GM20431 (cell line): ENCODE measurements around the gene CLEC16A.

Experiments used
- in situ Hi-C: fragments of 300-500 bp; cut with MseI, MboI; formaldehyde crosslinking; loops from one replicate; pipeline ENCODE4 v1.15.0; 2020; ENCODE audit warnings: low sequenced_read_pairs; ENCODE audit not compliant: unreplicated experiment

Gene CLEC16A

GRCh38 chr16:11194913-11195312, 250.5 kb downstream of the CLEC16A start:
- in situ Hi-C loops, result no loop called here

- in situ Hi-C loops, result no loop called here
Measured at GRCh38 chr16:11196286-11196828, 252.0 kb downstream of the CLEC16A start.

DNA sequence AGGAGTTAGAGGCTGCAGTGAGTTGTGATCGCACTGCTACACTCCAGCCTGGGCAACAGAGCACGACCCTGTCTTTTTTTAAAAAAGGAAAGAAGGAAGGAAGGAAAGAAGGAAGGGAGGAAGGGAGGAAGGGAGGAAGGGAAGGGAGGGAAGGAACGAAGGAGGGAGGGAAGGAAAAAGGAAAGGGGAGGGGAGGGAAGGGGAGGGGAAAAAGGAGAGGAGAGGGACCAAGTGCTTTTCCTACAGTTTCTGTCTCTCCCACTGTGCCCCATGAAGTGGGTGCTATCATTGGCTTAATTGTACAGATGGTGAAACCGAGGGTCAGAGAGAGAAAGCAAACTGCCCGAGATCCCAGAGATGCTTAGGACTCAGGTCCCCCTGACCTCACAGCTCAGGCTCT, 254.0 kb downstream of the CLEC16A start:
- in situ Hi-C loops, result no loop called here

DNA sequence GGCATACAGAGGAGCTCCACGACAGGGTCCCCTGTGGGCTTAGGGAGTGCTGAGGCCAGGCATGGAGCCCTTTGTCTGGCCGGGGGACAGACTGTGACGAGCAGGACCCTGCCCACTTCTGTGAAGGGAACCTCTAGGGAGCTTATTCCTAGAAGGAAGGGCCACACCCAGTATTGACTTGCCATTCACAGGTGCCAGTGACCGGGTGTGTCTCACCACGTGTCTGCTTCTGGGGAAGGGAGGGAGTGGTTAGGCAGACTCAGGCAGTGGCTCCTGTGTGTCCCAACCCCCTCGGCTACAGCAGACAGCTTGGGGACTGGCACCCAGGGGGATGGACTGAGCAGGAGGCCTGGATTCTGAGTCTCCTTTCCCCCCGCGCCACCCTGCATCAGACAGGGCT, 254.5 kb downstream of the CLEC16A start:
- in situ Hi-C loops, result no loop called here

DNA sequence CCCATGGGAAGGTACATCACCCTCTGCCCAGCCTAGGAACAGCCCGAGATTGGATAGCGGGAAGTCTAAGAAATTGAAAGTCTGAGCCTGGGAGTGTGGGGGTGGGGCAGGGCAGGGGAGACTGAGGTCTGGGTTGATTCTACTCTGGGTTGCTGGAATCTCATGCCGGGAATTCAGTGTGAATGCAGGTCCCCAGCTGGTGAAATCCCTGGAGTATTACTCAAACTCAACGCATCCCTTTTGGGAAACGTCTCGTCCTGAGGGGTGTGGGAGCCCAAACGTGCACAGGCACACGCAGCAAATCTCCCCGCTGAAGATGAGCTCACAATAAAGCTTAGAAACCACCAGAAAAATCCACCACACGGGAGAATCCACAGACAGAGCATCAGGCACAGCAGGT, 256.2 kb downstream of the CLEC16A start:
- in situ Hi-C loops, result no loop called here

DNA sequence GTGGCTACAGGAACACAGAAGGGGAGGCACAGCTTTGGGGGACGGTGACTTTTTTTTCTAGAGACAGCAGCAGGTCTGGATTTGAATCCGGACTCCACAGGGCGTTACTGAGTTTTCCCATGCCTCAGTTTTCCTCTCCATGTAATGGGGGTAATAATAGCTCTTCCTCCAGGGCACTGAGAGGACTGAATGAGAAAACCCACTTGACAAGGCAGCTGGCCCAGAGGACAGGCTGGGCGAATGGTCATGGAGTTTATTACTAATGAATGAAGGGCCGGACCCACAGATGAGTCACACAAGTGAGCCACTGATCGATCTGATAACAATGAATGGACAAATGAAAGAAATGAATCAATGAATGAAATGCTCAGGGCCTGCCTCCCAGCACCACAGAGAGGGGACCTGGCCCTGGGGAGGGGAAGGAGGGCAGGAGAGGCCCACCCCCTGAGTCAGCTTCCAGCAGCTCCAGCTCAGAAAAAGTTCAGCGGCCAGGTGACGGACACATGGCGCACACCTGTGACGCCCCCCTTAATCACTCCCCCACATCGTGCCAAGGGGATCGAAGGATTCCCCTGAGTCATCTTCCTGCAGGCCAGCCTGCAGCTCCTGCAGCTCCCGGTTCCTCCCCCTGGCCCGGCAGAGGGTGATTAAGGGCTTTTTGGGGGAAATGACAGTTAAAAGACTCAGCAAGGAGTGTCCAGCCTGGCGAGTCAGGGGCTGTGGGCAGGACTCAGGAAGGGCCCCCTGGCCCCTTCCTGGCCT, 257.3 kb downstream of the CLEC16A start:
- in situ Hi-C loops, result no loop called here

- in situ Hi-C loops, result no loop called here
Measured at GRCh38 chr16:11202260-11203091, 258.1 kb downstream of the CLEC16A start.

GRCh38 chr16:11203111-11203623, 258.8 kb downstream of the CLEC16A start:
- in situ Hi-C loops, result no loop called here

- in situ Hi-C loops, result no loop called here
Measured at GRCh38 chr16:11204513-11205047, 260.2 kb downstream of the CLEC16A start.

DNA sequence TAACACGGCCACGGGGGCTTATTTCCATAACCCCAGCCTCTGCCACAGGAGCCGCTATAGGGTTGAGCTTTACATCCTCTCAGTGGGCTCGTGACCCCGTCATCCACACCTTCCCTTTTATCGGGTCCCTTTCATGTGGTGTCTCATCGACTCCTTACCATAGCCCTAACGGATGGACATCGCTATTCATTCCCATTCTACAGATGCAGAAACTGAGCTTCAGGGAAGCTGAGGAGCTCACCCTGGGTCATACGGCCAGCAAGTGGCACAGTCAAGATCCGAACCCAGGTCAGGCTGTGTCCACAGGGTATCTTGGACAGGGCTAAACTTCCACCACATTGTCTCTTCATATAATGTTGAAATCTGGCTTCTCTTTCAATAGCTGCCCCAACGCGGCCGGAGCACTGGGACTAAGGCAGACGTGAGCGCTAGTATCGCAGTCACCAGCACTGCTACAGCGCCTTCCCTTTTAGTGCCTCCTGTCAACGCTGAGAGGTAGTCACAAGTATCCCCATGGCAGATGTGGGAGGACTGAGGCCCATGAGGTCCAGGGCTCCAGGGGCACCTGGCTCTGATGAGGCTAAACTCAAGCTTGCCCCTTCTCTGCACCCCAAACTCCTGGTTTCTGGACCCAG, 260.8 kb downstream of the CLEC16A start:
- in situ Hi-C loops, result no loop called here

DNA sequence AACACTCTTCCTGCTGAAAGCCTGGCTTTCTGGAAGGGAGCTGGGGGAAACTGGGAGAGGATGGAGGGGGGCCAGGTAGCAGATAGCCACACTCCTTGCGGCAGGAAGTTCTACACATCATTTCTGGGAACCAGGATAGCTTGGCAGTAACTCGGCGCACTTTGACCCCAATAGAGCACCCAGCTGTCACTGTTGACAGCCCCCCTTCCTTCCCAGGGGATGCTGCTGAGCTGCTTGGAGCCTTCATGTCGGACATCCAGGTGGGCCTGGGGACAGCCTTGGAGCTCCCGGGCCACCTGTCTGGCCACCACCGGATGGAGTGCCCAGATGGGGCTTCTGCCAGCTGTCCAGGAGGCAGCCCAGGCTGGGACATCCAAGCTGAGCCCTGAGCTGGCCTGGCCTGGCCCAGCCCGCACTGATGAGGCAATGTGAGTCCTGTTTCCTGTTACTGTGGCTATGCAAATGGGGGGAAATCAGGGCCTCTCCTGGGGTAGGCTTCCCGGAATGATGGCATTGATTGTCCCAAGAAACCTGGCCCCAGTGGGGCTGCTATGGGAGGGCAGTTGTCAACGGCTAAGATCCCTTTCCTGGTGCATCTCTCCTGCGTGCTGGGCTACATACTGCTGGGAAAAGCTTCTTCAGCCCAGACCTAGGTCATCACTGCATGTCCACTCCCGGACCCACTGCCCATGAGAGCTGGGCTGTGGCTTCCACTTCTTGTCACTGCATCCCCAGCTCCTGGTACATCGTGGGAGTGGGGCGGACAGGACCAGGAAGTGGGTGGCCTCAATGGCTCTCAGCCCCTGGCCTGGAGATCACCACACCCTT, 261.6 kb downstream of the CLEC16A start:
- in situ Hi-C loops, result no loop called here

DNA sequence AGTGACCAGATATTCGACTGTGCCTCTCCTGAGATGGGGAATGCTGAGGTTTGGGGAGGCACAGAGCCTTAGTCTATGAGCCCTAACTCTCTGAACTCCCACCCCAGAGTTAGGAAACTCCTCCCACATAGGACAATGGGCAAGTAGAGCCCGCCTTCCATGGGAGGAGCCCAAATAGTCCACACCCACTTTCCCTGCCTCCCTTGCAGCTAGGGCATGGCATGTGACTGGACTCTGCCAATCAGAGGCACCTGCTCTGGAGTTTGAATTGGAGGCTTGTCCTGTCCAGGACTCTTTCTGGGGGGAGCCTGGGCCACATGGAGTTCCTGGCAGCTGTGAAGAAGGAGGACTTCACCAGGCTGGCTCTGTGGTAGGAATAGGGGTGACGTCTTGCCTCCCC, 263.3 kb downstream of the CLEC16A start:
- in situ Hi-C loops, result no loop called here

- in situ Hi-C loops, result no loop called here
Measured at GRCh38 chr16:11208916-11209665, 264.7 kb downstream of the CLEC16A start.

GRCh38 chr16:11210260-11210659, 265.9 kb downstream of the CLEC16A start:
- in situ Hi-C loops, result no loop called here

DNA sequence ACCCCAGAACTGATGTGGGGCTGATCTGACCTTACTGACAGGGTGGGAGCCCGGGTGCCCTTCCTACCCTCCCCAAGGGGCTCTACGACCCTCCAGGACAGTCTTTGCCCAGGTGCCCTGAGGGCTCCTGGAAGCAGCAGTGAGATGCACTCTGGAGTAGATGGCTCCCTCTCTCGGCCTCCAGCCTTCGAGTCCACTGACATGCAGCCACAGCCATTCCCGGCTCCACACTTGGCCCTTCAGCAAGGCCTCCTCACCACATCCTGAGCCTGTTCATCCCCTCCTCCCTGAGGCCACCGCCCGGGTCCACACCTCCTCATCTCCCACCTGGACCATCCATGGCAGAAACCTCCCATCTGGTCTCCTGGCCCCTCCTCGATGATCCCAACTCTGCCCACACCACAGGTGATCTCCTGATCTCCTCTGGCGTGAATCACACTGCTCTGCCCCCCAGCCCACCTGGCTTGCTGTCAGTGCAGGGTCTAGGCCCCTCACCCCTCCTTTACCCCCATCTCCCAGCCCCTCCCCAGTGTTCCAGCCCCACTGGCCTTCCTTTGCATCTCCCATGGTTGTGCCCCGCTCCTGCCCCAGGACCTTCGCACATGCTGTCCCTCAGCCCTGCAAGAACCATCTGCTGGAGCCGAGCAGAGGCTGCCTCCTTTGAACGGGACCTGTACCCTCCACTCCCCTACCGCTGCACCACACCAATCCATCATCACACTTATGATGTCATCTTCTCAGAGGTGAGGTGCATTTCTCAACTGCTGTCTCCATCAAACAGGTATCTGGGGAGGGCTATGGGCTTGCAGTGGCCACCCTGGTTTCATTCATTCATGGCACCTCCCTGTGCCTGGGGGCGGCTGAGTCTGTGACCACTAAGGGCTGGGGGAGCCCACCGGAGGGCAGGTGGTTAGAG, 267.0 kb downstream of the CLEC16A start:
- in situ Hi-C loops, result no loop called here

- in situ Hi-C loops, result no loop called here
Measured at GRCh38 chr16:11211977-11212797, 267.8 kb downstream of the CLEC16A start.

- in situ Hi-C loops, result no loop called here
Measured at GRCh38 chr16:11212798-11213196, 268.4 kb downstream of the CLEC16A start.
